DMS79 (cell line): ENCODE data around the gene WDR59.
"Not testable (repeated sequence)": the region's sequence is repeated elsewhere in the genome, so short reads cannot be mapped to it uniquely, and the experiment has no call there.

Experiments
- DNase-seq: peaks from one replicate; lab custom pipeline; 2025; lab: John Stamatoyannopoulos, UW

The WDR59 gene

DNA sequence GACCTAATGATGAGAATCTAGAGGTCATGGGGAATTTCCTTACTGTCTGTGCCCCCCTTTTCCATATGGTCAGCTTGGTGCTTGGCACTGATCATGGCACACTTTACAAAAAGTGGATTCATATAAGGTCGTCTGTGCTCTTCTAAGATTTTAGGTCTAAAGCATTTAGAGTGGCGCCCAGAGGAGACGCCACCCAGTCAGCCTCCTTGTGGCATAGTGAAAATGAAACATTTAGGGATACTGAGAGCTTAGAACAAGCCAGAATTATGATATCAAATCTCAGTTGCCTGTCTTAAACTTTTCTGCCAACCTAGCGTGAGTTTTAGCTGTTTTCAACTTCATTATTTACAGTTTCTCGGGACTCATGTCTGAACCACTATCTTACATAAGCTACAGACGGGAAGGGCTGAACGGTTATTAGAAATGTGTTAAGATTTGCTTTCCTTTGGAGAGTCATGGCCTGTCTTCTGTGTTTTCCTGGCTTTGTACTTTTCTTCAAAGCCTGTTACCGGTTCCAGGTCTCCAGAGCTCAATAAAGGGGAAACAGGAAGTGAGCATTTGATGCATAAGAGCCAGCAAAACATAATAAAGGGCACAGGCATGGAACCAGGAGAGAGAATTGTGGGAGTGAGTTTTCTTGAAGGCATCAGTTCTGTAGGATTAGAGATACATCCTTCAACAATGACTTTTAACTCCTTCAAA, 27.6 kb upstream of the WDR59 start:
- DNase-seq, result no peak

DNA sequence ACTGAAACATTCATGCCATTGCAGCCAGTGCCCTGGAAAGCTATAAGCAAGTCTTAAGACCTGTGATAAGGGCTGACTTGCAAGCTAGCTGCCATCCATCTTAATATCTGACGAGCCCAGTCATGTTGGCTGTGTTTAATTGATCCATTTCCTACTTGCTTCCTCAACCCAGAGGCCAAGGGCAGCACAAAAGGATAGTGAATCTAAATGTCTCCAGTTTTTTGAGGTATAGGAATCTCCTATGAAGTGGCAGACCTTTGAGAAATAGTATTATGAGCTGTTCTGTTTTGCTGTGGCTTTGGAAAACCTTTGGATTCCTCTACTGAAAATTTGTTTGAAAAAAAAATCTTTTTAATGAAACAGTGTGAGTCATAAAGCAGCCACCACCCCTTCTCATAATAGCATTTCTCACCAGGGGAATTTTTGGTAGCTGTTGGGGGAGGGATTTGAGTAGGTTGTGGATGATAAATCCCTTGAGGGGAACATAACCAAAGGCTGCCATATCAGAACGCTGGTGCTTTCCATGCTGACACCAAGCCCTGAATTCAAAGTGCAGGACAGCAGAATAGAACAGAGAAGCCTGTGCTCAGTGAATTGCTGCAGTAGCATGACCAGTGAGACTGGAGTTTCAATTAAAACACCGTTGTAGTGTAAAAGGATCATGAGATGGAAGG, 26.8 kb upstream of the WDR59 start:
- no peak for DNase-seq

- no peak for DNase-seq
Measured at GRCh38 chr16:75010427-75010826, 25.5 kb upstream of the WDR59 start.

DNA sequence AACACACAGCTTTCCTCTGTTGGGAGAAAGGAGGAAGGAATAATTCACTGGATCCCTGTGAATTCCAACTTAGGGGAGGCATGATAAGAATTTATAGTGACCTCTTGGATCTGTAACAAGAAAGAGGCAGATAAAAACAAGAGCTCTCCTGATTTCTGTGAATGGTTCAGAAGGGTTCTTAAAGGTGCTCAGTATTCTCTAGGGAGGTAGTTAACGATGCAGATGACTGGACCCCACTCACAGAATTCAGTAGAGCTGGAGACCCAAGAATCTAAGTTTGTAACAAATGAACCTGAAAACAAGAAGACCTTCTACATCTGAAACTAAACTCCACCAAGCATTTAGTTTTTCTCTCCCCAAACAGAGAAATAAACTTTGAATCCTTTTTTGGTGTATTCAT, 22.5 kb upstream of the WDR59 start:
- DNase-seq, result peak; percentile 19

- DNase-seq, result no peak
Measured at GRCh38 chr16:75005697-75006096, 20.8 kb upstream of the WDR59 start.

- DNase-seq, result no peak
Measured at GRCh38 chr16:75004460-75004859, 19.5 kb upstream of the WDR59 start.

DNA sequence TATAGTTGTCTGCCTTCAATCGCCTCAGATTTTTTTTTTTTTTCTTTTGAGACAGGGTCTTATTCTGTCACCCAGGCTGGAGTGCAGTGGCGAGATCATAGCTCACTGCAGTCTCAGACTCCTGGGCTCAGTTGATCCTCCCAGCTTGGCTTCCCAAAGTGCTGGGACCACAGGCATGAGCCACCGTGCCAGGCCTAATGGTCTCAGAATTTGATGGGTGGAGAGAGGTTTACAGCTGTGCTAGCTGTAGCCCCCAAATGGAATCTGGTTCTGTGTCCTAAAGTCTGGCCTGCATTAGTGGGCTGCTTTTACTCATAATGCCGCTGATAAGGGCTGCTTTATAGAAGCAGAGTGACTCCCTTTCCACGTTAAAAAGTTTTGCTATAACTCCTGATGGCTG, 19.0 kb upstream of the WDR59 start:
- DNase-seq, result no peak

DNA sequence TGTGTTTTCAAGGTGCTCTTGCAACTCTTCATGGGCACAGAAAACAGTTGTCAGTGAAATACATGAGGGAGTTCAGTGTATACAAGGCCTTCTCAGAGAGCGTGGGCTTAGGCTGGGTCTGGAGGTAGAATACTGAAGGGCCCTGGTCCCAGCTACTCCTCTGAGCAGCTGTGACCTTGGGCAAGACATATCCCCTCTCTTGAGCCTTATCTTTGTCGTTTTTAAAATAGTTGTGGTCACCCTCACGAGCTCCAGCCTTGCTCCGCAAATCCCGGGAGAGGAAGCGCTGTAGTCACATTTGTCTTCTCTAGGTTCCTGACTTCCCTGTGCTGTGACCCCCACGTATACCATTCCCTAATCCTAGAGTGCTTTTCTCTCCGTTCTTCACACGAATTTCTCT, 17.6 kb upstream of the WDR59 start:
- DNase-seq, result no peak

- DNase-seq, result no peak
Measured at GRCh38 chr16:75000481-75001081, 15.7 kb upstream of the WDR59 start.

DNA sequence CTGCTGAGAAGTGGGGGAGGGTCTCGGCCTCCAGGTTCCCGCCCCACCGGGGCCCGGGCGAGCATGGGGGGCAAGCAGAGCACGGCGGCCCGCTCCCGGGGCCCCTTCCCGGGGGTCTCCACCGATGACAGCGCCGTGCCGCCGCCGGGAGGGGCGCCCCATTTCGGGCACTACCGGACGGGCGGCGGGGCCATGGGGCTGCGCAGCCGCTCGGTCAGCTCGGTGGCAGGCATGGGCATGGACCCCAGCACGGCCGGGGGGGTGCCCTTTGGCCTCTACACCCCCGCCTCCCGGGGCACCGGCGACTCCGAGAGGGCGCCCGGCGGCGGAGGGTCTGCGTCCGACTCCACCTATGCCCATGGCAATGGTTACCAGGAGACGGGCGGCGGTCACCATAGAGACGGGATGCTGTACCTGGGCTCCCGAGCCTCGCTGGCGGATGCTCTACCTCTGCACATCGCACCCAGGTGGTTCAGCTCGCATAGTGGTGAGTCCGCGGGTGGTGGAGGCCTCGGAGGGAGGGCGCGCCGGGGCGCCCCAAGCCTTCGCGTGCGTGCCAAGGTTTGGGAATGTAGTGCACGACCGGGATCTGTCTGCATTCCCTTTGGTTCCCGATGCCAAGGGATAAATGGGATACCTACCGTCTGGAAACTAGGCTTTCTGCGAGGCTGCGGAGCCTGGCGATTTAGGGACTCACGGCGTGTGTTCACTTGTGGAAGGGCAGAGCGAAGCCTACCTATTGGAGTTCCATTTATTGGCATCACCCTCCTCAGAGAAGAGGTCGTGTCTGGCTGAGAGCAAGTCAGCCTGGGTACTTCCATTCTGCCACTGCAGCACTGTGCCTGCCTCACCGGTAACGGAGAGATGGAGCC, 14.9 kb upstream of the WDR59 start:
- DNase-seq, result peak; percentile 8

GRCh38 chr16:74999219-74999608, 14.3 kb upstream of the WDR59 start:
- DNase-seq, result no peak

GRCh38 chr16:74998481-74999218, 13.7 kb upstream of the WDR59 start, which contains the start of gene ZNRF1:
Gene ZNRF1, plus strand, starts transcription at chr16:74999024. Its CDS starts 648 bp downstream, at chr16:74999672.
- DNase-seq, result peak; percentile 56

GRCh38 chr16:74997042-74997491, 12.1 kb upstream of the WDR59 start:
- no peak for DNase-seq

GRCh38 chr16:74995986-74996385, 11.1 kb upstream of the WDR59 start:
- DNase-seq, result no peak

- DNase-seq, result no peak
Measured at GRCh38 chr16:74991593-74992403, 6.9 kb upstream of the WDR59 start.

- DNase-seq, result no peak
Measured at GRCh38 chr16:74991268-74991592, 6.3 kb upstream of the WDR59 start.

GRCh38 chr16:74990832-74991231, 5.9 kb upstream of the WDR59 start:
- no peak for DNase-seq

DNA sequence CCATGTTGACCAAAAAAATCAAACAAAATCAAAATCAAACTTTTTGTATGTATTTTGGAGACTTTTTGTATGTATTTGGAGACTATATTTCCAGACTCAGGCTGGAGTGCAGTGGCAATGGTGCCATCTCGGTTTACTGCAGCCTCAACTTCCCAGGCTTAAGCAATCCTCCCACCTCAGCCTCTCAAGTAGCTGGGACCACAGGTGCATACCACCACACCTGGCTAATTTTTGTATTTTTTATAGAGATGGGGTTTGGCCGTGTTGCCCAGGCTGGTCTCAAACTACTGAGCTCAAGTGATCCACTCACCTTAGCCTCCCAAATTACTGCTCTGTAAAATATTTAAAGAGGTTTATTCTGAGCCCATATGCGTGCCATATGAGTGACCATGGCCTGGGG, 4.9 kb upstream of the WDR59 start:
- not testable (repeated sequence) for DNase-seq

GRCh38 chr16:74987027-74987681, 2.2 kb upstream of the WDR59 start:
- no peak for DNase-seq

- DNase-seq, result no peak
Measured at GRCh38 chr16:74984194-74984528, 762 bp downstream of the WDR59 start.
